B cell (primary cell): ENCODE results near the gene LCN10.

Experiments used
- EZH2 ChIP-seq: IDR thresholded peaks from 2 replicates; pipeline ENCODE4 v1.6.1; 2012; ENCODE audit warnings: borderline replicate concordance, low read depth, mild to moderate bottlenecking, moderate library complexity, low read length; ENCODE audit not compliant: insufficient read depth, poor library complexity, severe bottlenecking
- TF ChIP-seq, protein P1 (sequence below): fragments of 200-600 bp; IDR thresholded peaks from one replicate; pipeline ENCODE4 v1.8.0; 2022; ENCODE audit warnings: antibody characterized with exemption, mild to moderate bottlenecking

DNA sequence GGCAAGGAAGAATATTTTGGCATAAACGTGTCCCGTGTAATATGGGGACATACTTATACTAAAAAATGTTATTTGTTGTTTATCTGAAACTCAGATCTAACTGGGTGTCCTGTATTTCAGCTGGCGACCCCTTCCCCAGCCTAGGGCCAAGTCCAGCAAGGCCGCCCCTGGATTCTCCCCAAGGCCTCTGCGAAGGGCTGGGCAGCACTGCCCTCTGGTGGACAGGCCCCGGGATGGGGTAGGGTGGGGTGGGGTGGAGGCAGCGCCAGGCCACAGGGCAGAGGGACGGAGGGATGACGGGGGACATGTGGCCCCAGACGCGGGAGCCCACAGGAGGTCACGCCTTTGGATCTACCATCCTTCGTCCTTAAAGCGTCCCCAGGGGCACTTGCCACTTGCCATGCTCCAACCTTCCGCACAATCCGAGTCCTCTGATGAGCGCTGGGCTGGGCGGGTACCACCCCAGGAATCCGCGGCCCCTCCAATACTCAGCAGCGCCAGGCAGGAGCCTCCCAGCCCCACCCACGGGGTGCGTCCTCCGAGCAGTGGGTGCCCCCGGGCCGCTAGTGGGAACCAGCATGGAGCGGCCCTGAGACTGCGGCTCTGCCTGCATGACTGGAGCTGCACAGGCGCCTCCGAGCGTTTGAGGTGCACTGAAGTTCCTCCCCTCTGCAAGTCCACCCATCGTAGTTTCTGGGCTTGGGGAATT is 48.4 kb downstream of the LCN10 start:
- TF ChIP-seq, protein P1, sequence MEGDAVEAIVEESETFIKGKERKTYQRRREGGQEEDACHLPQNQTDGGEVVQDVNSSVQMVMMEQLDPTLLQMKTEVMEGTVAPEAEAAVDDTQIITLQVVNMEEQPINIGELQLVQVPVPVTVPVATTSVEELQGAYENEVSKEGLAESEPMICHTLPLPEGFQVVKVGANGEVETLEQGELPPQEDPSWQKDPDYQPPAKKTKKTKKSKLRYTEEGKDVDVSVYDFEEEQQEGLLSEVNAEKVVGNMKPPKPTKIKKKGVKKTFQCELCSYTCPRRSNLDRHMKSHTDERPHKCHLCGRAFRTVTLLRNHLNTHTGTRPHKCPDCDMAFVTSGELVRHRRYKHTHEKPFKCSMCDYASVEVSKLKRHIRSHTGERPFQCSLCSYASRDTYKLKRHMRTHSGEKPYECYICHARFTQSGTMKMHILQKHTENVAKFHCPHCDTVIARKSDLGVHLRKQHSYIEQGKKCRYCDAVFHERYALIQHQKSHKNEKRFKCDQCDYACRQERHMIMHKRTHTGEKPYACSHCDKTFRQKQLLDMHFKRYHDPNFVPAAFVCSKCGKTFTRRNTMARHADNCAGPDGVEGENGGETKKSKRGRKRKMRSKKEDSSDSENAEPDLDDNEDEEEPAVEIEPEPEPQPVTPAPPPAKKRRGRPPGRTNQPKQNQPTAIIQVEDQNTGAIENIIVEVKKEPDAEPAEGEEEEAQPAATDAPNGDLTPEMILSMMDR, result peak; percentile 45
- no peak for TF ChIP-seq EZH2
